Esophagus squamous epithelium (tissue), 5 donors: Measurements from ENCODE around the gene CXCL14. TPM values are rescaled to one million over a fixed set of nuclear protein-coding genes. Genes with fewer than 3 reads are reported as not detected.

Experiments
- DNase-seq: peaks from one replicate; lab custom pipeline; 2025; lab: John Stamatoyannopoulos, UW
- H3K27ac ChIP-seq, 4 donors: fragments of 200-600 bp; sonication (generic); one replicate each; pipeline ENCODE4 v1.5.1; 2016 to 2019; ENCODE audit warnings: mild to moderate bottlenecking in 1 of 4
- H3K27me3 ChIP-seq, 4 donors: fragments of 200-600 bp; sonication (generic); 1 replicate in 3 of 4; 2 replicates in 1 of 4; pipeline versions ENCODE4 v1.5.1 to v1.6.0; 2017 to 2021; ENCODE audit warnings: antibody characterized with exemption in 1 of 4
- H3K36me3 ChIP-seq, 3 donors: fragments of 200-600 bp; sonication (generic); one replicate each; pipeline ENCODE4 v1.5.1; 2016 to 2019
- H3K4me1 ChIP-seq, 3 donors: fragments of 200-600 bp; sonication (generic); one replicate each; pipeline ENCODE4 v1.5.1; 2017 to 2019
- H3K4me3 ChIP-seq, 4 donors: fragments of 200-600 bp; sonication (generic); 1 replicate in 3 of 4; 2 replicates in 1 of 4; pipeline ENCODE4 v1.5.1; 2016 to 2019; ENCODE audit warnings: mild to moderate bottlenecking in 2 of 4, moderate library complexity in 1 of 4
- H3K9me3 ChIP-seq, 3 donors: fragments of 200-600 bp; sonication (generic); one replicate each; pipeline ENCODE4 v1.5.1; 2016 to 2019
- CTCF ChIP-seq, 6 experiments: fragments of 450-650 bp in 4 of 6; fragments of 200-600 bp in 2 of 6; sonication (generic) in 2 of 6; IDR thresholded peaks; one replicate each; pipeline ENCODE4 v1.5.1; 2016 to 2019; ENCODE audit warnings: antibody characterized with exemption in 6 of 6, mild to moderate bottlenecking in 4 of 6, moderate library complexity in 4 of 6
- POLR2A ChIP-seq, 4 donors: fragments of 450-650 bp; IDR thresholded peaks; one replicate each; pipeline ENCODE4 v1.6.1; 2017; ENCODE audit warnings: antibody characterized with exemption in 4 of 4, mild to moderate bottlenecking in 4 of 4, moderate library complexity in 3 of 4
- WGBS, 2 donors: methylation state at CpG; one replicate each; pipeline ENCODE4 v1.1.5; 2018; 5-methylcytosine and 5-hydroxymethylcytosine counted together
- intact Hi-C: fragments of 100-400 bp; cut with DNase I; formaldehyde crosslinking; loops from one replicate; pipeline ENCODE4 v1.15.0; 2022
- total RNA-seq, 4 donors: library from RNA; depleted of rRNA; stranded (reverse); fragments of >200 nt; gene quantifications; one replicate each; pipeline ENCODE4 v1.1.0, GENCODE V29; 2016
- donor health status: DM: yes; HTN: yes; CAD: no.

CXCL14 gene
- total RNA-seq, 4 donors from 2014 or later: 23.1 to 160 (median 95.4) TPM

GRCh38 chr5:135574493-135574892 lies 4.3 kb downstream of the CXCL14 start:
- H3K9me3 ChIP-seq: no peaks in the 10 kb centered on the region
- H3K4me3 ChIP-seq: no peak overlapping the region
- no peak for DNase-seq
- TF ChIP-seq CTCF (IDR thresholded peaks at IDR 0.05) (no peak), POLR2A (IDR thresholded peaks at IDR 0.05) (no peak)
- H3K36me3 ChIP-seq: no peaks in the 10 kb centered on the region
- intact Hi-C loops: no loop called here
- H3K4me1 ChIP-seq: peaks cover 8 to 87% (median 11%) of the 10 kb centered on the region in 3 donors
- no peak overlapping the region for H3K27ac ChIP-seq
- WGBS, 2 donors: 76 to 78% methylated on average over 5 to 6 of the region's 10 CpGs
- peaks cover 0 to 59% (median 3%) of the 10 kb centered on the region in 4 donors for H3K27me3 ChIP-seq

DNA sequence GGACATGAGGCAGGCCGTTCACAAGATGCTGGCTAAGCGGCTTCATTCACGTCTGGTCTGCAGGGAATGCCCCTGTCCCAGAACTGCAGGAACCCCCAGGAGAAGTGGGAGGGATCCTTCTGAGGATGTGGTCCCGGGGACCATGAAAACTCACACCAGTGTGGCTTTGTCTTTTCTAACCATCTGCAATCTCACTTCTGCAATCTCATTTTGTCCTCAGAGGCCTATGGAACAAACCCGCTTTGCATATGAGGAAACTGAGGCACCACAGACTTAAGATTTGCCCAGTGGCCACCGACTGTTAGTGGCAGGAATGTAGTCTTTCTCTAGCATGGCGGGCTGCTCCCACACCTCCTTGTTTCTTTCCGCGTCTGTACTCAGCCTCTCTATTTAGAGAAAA lies 6.9 kb downstream of the CXCL14 start:
- Histone ChIP-seq H3K9me3 (no peaks in the 10 kb centered on the region), H3K4me1 (peaks cover 5 to 84% (median 5%) of the 10 kb centered on the region in 3 donors), H3K27me3 (peaks cover 0 to 46% (median 0%) of the 10 kb centered on the region in 4 donors), H3K36me3 (no peaks in the 10 kb centered on the region), H3K27ac (no peak overlapping the region), H3K4me3 (no peak overlapping the region)
- 61 to 68% methylated on average over 6 to 9 of the region's 9 CpGs for WGBS, 2 donors
- TF ChIP-seq POLR2A (IDR thresholded peaks at IDR 0.05): no peak
- TF ChIP-seq CTCF (IDR thresholded peaks at IDR 0.05): no peak
- intact Hi-C loops: no loop called here
- no peak for DNase-seq

GRCh38 chr5:135571066-135571609 lies 7.7 kb downstream of the CXCL14 start:
- peak overlapping the region in 2 of 4 donors; percentile 31 to 76 for H3K27ac ChIP-seq
- WGBS, 2 donors: 29 to 40% methylated on average over 5 to 10 of the region's 10 CpGs
- DNase-seq: no peak
- TF ChIP-seq POLR2A (IDR thresholded peaks at IDR 0.05) (no peak), CTCF (IDR thresholded peaks at IDR 0.05) (no peak)
- H3K4me3 ChIP-seq: no peak overlapping the region
- H3K4me1 ChIP-seq: peaks cover 5 to 84% (median 11%) of the 10 kb centered on the region in 3 donors
- no peaks in the 10 kb centered on the region for H3K9me3 ChIP-seq
- H3K36me3 ChIP-seq: no peaks in the 10 kb centered on the region
- intact Hi-C loops: no loop called here
- H3K27me3 ChIP-seq: peaks cover 0 to 46% (median 0%) of the 10 kb centered on the region in 4 donors

DNA sequence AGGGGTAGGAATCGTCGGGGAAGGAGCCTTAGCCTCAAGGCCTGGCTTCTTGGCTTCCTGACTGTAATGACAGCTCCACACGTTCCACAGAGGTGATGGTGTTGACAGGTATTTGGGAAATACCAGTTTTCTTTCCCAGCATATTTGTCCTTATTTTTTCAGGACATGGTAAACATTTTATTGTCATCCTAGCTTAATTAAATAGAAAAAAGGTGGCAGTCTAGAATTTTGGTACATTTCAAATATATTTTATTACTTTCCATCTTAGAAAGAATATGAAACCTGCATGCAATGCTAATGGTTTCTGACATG lies 8.4 kb downstream of the CXCL14 start:
- Histone ChIP-seq H3K36me3 (no peaks in the 10 kb centered on the region), H3K4me3 (no peak overlapping the region), H3K9me3 (no peaks in the 10 kb centered on the region), H3K27me3 (peaks cover 0 to 42% (median 0%) of the 10 kb centered on the region in 4 donors), H3K27ac (peak overlapping the region in 3 of 4 donors; percentile 0 to 76 (median 57)), H3K4me1 (peaks cover 5 to 83% (median 12%) of the 10 kb centered on the region in 3 donors)
- TF ChIP-seq POLR2A (IDR thresholded peaks at IDR 0.05) (no peak), CTCF (IDR thresholded peaks at IDR 0.05) (peak in 1 of 6 experiments; percentile 1)
- intact Hi-C loops: no loop called here
- no peak for DNase-seq
- 11 to 17% methylated on average over 3 of the region's 3 CpGs for WGBS, 2 donors

DNA sequence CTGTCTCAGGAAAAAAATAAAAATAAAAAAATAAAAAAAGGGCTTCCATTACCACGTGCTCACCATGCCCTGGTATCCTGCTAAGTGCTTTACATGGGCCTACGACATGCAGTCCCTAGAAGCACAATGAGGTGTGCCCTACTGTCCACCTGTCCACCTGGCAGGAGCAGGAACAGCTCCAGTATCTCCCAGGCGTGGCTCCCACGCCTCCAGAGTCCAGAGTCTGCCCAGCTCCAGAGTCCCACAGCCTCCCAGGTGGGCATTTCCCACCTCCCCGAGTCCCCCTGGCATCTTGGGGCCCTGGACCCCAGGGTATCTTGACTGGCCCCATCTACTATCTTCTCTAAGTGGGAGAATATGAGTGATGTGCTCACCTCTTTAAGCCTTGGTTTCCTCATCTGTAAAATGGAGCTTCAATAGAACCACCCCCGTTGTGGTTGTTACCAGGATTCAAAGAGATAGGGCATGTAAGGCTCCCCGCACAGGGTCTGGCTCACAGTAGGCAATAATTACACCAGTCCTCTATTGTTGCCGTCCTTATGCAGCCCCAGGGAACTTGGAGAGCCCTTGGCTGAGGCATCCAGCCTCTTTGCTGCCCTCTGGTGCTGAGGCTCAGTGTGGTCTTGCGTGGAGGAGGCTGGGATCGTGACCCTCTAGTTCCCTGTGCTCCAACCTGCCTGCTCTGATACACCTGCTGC lies 8.9 kb downstream of the CXCL14 start:
- intact Hi-C loops: no loop called here
- no peak for DNase-seq
- Histone ChIP-seq H3K36me3 (no peaks in the 10 kb centered on the region), H3K9me3 (no peaks in the 10 kb centered on the region), H3K4me3 (no peak overlapping the region), H3K4me1 (peaks cover 4 to 78% (median 12%) of the 10 kb centered on the region in 3 donors), H3K27ac (peak overlapping the region; percentile 0 to 76 (median 61)), H3K27me3 (peaks cover 0 to 37% (median 0%) of the 10 kb centered on the region in 4 donors)
- no peak for TF ChIP-seq POLR2A (IDR thresholded peaks at IDR 0.05)
- peak in 4 of 6 experiments; percentile 18 to 60 (median 30) for TF ChIP-seq CTCF (IDR thresholded peaks at IDR 0.05)
- 32 to 41% methylated on average over 9 to 10 of the region's 10 CpGs for WGBS, 2 donors
